Epithelial cell of esophagus (primary cell): ENCODE measurements around the gene FBXO8.
"Not testable (repeated sequence)": the region's sequence is repeated elsewhere in the genome, so short reads cannot be mapped to it uniquely, and the experiment has no call there.

Experiments
- DNase-seq: peaks from one replicate; pipeline ENCODE4 v3.0.0; 2010; ENCODE audit warnings: low read depth
- H3K4me3 ChIP-seq: 2 replicates; pipeline ENCODE4 v1.5.1; 2011; ENCODE audit warnings: mild to moderate bottlenecking, low read length, control low read depth
- TF ChIP-seq, protein P1 (sequence below): IDR thresholded peaks from 2 replicates; pipeline ENCODE4 v1.5.1; 2011; ENCODE audit warnings: low read depth, mild to moderate bottlenecking, low read length, control low read depth, inconsistent platforms; ENCODE audit not compliant: insufficient read depth; ENCODE audit errors: missing control alignments

Gene FBXO8

DNA sequence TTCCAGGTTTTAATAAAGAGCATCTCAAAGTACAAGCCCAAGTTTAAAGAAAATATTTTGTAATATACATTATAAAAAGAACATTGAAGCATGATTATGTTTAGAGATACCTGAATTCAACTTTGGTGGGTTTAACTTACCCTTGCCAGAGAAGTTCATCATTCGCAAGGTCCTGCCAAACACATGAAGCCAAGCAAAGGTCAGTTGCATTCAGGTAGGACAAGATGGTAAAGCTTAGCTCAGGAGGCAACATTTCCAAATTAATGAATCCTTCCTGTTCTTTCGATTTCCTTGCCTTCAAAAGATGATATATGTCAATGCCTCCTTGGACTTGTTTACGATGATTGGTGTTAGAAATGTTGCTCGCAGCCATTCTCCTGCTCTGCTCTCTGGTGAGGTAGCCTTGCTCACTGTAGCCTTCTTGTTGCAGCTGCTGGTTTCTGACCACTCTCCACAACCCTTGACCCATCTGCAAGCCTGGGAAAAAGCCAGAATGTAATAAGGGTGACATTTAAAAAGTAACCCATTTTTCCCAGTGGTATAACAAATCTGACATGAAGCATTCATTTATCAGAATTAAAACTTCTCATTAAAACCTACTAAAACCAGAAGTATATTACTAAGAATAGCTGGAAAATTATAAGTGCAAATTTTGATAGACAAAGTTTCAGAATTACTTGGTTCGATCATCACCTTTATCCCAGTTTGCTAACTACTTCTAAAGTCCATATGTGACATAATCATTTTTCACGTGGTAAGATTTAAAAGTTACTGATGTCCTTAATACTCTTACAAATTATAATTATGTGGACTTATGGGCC lies 20.6 kb downstream of the FBXO8 start:
- H3K4me3 ChIP-seq = no peak overlapping the region
- no peak for DNase-seq
- TF ChIP-seq, protein P1, sequence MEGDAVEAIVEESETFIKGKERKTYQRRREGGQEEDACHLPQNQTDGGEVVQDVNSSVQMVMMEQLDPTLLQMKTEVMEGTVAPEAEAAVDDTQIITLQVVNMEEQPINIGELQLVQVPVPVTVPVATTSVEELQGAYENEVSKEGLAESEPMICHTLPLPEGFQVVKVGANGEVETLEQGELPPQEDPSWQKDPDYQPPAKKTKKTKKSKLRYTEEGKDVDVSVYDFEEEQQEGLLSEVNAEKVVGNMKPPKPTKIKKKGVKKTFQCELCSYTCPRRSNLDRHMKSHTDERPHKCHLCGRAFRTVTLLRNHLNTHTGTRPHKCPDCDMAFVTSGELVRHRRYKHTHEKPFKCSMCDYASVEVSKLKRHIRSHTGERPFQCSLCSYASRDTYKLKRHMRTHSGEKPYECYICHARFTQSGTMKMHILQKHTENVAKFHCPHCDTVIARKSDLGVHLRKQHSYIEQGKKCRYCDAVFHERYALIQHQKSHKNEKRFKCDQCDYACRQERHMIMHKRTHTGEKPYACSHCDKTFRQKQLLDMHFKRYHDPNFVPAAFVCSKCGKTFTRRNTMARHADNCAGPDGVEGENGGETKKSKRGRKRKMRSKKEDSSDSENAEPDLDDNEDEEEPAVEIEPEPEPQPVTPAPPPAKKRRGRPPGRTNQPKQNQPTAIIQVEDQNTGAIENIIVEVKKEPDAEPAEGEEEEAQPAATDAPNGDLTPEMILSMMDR = no peak

DNA sequence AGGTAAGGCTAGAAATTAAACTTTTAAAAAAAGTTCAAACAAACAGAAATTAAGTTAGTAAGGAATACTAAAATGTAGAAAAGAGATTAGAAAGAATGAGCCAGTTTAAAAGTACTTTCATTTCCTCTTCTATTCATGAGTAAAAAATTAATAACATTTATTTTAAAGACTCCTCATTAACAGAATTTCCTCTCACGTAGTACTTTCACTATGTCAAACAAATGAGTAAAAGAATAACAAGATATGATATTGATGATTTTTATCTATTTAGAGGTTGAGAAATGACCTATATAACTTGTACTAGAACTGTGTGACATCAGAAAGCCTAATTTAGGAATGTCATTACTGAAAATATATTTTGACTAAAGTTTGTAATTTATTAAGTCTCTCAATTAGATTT lies 22.0 kb downstream of the FBXO8 start:
- DNase-seq, H3K4me3 ChIP-seq: not testable (repeated sequence)

DNA sequence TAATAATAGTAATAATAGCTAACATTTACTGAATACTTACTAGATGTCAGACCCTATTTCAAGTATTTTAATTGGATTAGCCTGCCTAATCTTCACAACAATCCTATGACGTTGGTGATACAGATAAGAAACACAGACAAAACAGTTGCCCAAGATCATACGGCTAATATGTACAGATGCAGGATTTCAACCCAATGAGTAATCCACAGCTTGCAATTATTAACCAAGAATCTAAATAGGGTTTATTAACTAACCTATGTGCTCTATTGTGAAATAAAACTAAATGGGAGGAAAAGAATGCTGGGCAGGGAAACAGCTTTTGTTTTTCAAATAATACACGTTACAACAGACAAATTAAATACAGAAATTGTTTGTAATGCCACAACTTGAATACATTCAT lies 23.4 kb downstream of the FBXO8 start:
- TF ChIP-seq, protein P1 = no peak
- DNase-seq = peak; percentile 88
- no peak overlapping the region for H3K4me3 ChIP-seq

DNA sequence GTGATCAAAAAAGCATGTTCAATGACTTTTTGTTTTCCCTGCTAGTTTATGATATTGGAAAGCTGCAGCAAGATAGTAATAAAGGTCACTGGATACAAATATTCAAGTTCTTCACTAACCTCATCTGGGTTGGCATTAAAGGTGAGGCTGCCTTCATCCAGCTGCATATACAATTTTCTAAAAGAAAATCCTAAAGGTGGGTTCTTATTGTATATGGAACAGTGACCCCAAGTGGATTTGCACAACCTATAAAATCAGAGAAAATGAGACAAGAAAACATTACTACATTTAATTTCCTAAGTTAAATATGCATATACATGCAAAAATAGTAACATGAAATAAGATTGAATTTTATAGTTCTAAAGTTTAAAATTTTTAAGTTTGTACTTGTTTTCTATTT lies 23.9 kb downstream of the FBXO8 start:
- DNase-seq = no peak
- TF ChIP-seq, protein P1 = no peak
- no peak overlapping the region for H3K4me3 ChIP-seq

DNA sequence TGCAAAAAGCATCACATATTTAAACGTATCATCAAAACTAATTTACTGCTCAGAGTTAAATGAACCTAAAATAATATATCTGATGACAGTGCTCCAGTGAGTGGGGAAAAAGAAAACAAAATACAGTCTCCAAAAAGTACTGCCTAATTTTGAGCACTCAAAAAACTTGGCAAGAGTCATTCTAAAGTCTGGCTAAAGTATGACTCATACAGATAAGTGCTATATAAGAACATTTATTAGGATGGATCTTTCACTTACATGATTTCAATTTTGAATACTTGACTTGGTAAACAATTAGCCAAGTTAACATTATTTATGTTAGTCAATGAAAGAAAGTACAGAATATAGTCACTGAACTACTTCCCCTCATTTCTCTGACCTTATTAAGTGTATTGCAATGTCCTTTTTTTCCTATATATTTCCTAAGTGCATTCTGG lies 27.2 kb downstream of the FBXO8 start:
- TF ChIP-seq, protein P1 = no peak
- peak; percentile 7 for DNase-seq
- no peak overlapping the region for H3K4me3 ChIP-seq

DNA sequence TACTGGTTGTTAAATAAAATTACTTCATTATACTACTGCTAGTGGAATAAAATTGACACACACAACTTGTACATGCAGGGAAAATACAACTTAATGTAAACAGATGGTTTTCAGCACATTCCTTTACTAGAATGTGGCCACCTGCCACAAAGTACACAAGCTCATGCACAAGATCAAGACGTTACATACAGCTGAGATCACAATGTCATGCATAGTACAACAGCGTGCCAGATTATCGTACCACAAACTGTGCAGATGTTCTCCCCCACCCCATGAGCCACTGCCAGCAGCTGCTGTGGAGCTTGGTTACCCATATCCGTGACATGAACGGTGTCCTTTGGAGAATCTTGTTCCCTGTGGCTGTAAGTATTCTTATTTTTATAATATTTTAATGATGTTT lies 27.7 kb downstream of the FBXO8 start:
- TF ChIP-seq, protein P1 = no peak
- DNase-seq = no peak
- no peak overlapping the region for H3K4me3 ChIP-seq

DNA sequence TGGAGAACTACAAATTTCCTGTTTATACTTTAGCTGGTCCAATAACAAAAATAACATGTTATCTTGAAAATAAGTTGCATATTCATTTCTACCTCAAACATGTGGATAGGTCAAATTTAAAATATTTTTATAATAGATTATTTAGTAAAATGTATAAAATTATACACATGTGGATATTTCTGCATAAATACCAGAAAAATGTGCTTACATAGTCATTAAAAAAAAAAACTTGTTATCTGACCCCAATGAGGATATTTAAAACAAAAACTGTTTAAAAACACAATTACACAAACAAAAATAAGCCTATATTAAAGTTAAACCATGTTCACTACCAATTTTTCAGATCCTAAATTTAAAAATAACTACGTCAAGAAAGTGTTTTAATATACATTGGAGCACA lies 28.1 kb downstream of the FBXO8 start:
- DNase-seq = no peak
- TF ChIP-seq, protein P1 = no peak
- H3K4me3 ChIP-seq = no peak overlapping the region
